Activated T-helper 1 cell treated with anti-CD3 and anti-CD28 coated beads, Interleukin-12 subunit alpha, Interleukin-12 subunit beta, Interleukin-2, Interleukin-4 antibody, amounts not matched to agents 30 ng/mL and 10 ng/mL and 1 ng/mL, durations not matched to agents 14 hours and 24 hours and 36 hours (primary cell): ENCODE data around the gene MATCAP1. TPM values are rescaled to one million over a fixed set of nuclear protein-coding genes. Genes with fewer than 3 reads are reported as not detected.

Experiments
- DNase-seq: peaks from one replicate; pipeline ENCODE4 v3.0.0; 2021; ENCODE audit warnings: low spot score
- H3K27ac Mint-ChIP-seq: one replicate; pipeline ENCODE4 v1.8.0; 2021; ENCODE audit warnings: mild to moderate bottlenecking, mixed read lengths
- H3K27me3 Mint-ChIP-seq: one replicate; pipeline ENCODE4 v1.8.0; 2022; ENCODE audit warnings: mild to moderate bottlenecking, moderate library complexity, mixed read lengths; ENCODE audit not compliant: insufficient read depth
- H3K36me3 Mint-ChIP-seq: one replicate; pipeline ENCODE4 v1.8.0; 2021; ENCODE audit warnings: low read depth, mixed read lengths
- H3K4me1 Mint-ChIP-seq: one replicate; pipeline ENCODE4 v1.8.0; 2021; ENCODE audit warnings: low read depth, mixed read lengths
- H3K4me3 Mint-ChIP-seq: one replicate; pipeline ENCODE4 v1.8.0; 2021; ENCODE audit warnings: mild to moderate bottlenecking, moderate library complexity, mixed read lengths
- H3K9me3 Mint-ChIP-seq: one replicate; pipeline ENCODE4 v1.8.0; 2021; ENCODE audit warnings: mixed read lengths
- intact Hi-C: fragments of 100-400 bp; cut with micrococcal nuclease; formaldehyde crosslinking; loops from one replicate; pipeline ENCODE4 v1.15.1; 2024
- total RNA-seq: library from RNA; stranded (reverse); gene quantifications from 2 replicates; pipeline ENCODE4 v1.2.3, GENCODE V29; 2022

Gene MATCAP1
- total RNA-seq, 1 donor from 2014 or later: 48.2 TPM

GRCh38 chr16:67215706-67216105, 31.9 kb upstream of the MATCAP1 start:
- Mint-ChIP-seq H3K27me3 (peaks cover 11% of the 10 kb centered on the region), H3K4me1 (peaks cover 20% of the 10 kb centered on the region), H3K27ac (no peak overlapping the region), H3K4me3 (no peak overlapping the region), H3K36me3 (peaks cover 5% of the 10 kb centered on the region), H3K9me3 (no peaks in the 10 kb centered on the region)
- intact Hi-C loops: no loop called here
- DNase-seq: no peak

- peaks cover 20% of the 10 kb centered on the region for H3K4me1 Mint-ChIP-seq
- no peak overlapping the region for H3K27ac Mint-ChIP-seq
- peaks cover 11% of the 10 kb centered on the region for H3K27me3 Mint-ChIP-seq
- no peaks in the 10 kb centered on the region for H3K9me3 Mint-ChIP-seq
- DNase-seq: no peak
- peaks cover 5% of the 10 kb centered on the region for H3K36me3 Mint-ChIP-seq
- intact Hi-C loops: no loop called here
- no peak overlapping the region for H3K4me3 Mint-ChIP-seq
Observed at GRCh38 chr16:67213197-67214019, 29.6 kb upstream of the MATCAP1 start.

- intact Hi-C loops: no loop called here
- Mint-ChIP-seq H3K4me3 (no peak overlapping the region), H3K27me3 (peaks cover 11% of the 10 kb centered on the region), H3K4me1 (peaks cover 18% of the 10 kb centered on the region), H3K27ac (no peak overlapping the region), H3K36me3 (peaks cover 5% of the 10 kb centered on the region), H3K9me3 (no peaks in the 10 kb centered on the region)
- DNase-seq: no peak
Observed at GRCh38 chr16:67212766-67213165, 29.0 kb upstream of the MATCAP1 start.

- H3K27ac Mint-ChIP-seq: no peak overlapping the region
- H3K36me3 Mint-ChIP-seq: peaks cover 1% of the 10 kb centered on the region
- H3K27me3 Mint-ChIP-seq: peaks cover 7% of the 10 kb centered on the region
- no peaks in the 10 kb centered on the region for H3K9me3 Mint-ChIP-seq
- intact Hi-C loops: no loop called here
- no peak overlapping the region for H3K4me3 Mint-ChIP-seq
- peaks cover 9% of the 10 kb centered on the region for H3K4me1 Mint-ChIP-seq
- no peak for DNase-seq
Observed at GRCh38 chr16:67211674-67212073, 27.9 kb upstream of the MATCAP1 start.

- Mint-ChIP-seq H3K4me1 (no peaks in the 10 kb centered on the region), H3K27ac (no peak overlapping the region), H3K4me3 (no peak overlapping the region), H3K9me3 (no peaks in the 10 kb centered on the region), H3K36me3 (peaks cover 6% of the 10 kb centered on the region), H3K27me3 (no peaks in the 10 kb centered on the region)
- intact Hi-C loops: no loop called here
- no peak for DNase-seq
Observed at GRCh38 chr16:67210069-67210937, 26.5 kb upstream of the MATCAP1 start.

- Mint-ChIP-seq H3K27ac (no peak overlapping the region), H3K9me3 (no peaks in the 10 kb centered on the region), H3K4me3 (no peak overlapping the region), H3K4me1 (no peaks in the 10 kb centered on the region), H3K36me3 (peaks cover 6% of the 10 kb centered on the region), H3K27me3 (no peaks in the 10 kb centered on the region)
- intact Hi-C loops: no loop called here
- DNase-seq: no peak
Observed at GRCh38 chr16:67209565-67209964, 25.8 kb upstream of the MATCAP1 start.

- Mint-ChIP-seq H3K27me3 (no peaks in the 10 kb centered on the region), H3K36me3 (peaks cover 6% of the 10 kb centered on the region), H3K4me1 (no peaks in the 10 kb centered on the region), H3K27ac (no peak overlapping the region), H3K9me3 (no peaks in the 10 kb centered on the region), H3K4me3 (no peak overlapping the region)
- no peak for DNase-seq
- intact Hi-C loops: no loop called here
Observed at GRCh38 chr16:67208154-67208896, 24.6 kb upstream of the MATCAP1 start.

GRCh38 chr16:67207249-67208091, 23.7 kb upstream of the MATCAP1 start:
- no peak overlapping the region for H3K27ac Mint-ChIP-seq

GRCh38 chr16:67206838-67207248, 23.1 kb upstream of the MATCAP1 start:
- no peak overlapping the region for H3K27ac Mint-ChIP-seq
- no peak overlapping the region for H3K4me3 Mint-ChIP-seq
- no peaks in the 10 kb centered on the region for H3K4me1 Mint-ChIP-seq
- H3K27me3 Mint-ChIP-seq: no peaks in the 10 kb centered on the region
- DNase-seq: no peak
- peaks cover 6% of the 10 kb centered on the region for H3K36me3 Mint-ChIP-seq
- no peaks in the 10 kb centered on the region for H3K9me3 Mint-ChIP-seq
- intact Hi-C loops: no loop called here

More at GRCh38 chr16:67207249-67208091, 23.7 kb upstream of the MATCAP1 start:
- intact Hi-C loops: no loop called here
- no peaks in the 10 kb centered on the region for H3K9me3 Mint-ChIP-seq
- no peaks in the 10 kb centered on the region for H3K27me3 Mint-ChIP-seq
- no peak for DNase-seq
- H3K36me3 Mint-ChIP-seq: peaks cover 6% of the 10 kb centered on the region
- no peak overlapping the region for H3K4me3 Mint-ChIP-seq
- no peaks in the 10 kb centered on the region for H3K4me1 Mint-ChIP-seq

GRCh38 chr16:67206129-67206837, 22.5 kb upstream of the MATCAP1 start:
- no peaks in the 10 kb centered on the region for H3K4me1 Mint-ChIP-seq

GRCh38 chr16:67204076-67204475, 20.3 kb upstream of the MATCAP1 start:
- H3K27ac Mint-ChIP-seq: no peak overlapping the region
- H3K4me3 Mint-ChIP-seq: no peak overlapping the region
- no peaks in the 10 kb centered on the region for H3K27me3 Mint-ChIP-seq
- no peaks in the 10 kb centered on the region for H3K9me3 Mint-ChIP-seq
- no peaks in the 10 kb centered on the region for H3K4me1 Mint-ChIP-seq
- no peak for DNase-seq
- intact Hi-C loops: no loop called here
- H3K36me3 Mint-ChIP-seq: peaks cover 14% of the 10 kb centered on the region

More at GRCh38 chr16:67206129-67206837, 22.5 kb upstream of the MATCAP1 start:
- H3K27ac Mint-ChIP-seq: no peak overlapping the region
- H3K36me3 Mint-ChIP-seq: peaks cover 6% of the 10 kb centered on the region
- H3K9me3 Mint-ChIP-seq: no peaks in the 10 kb centered on the region
- H3K4me3 Mint-ChIP-seq: no peak overlapping the region
- H3K27me3 Mint-ChIP-seq: no peaks in the 10 kb centered on the region
- intact Hi-C loops: no loop called here
- no peak for DNase-seq
